GM19395 (cell line): Measurements from ENCODE around the gene TAF1C.
A peak's percentile ranks its signal among the peaks of the same experiment; 100 is the strongest.

Experiments
- ATAC-seq: cut with Tn5 transposase; IDR thresholded peaks from one replicate; pipeline ENCODE4 v1.9.1; 2021; ENCODE audit warnings: mild to moderate bottlenecking, moderate library complexity; ENCODE audit not compliant: unreplicated experiment

Gene TAF1C

DNA sequence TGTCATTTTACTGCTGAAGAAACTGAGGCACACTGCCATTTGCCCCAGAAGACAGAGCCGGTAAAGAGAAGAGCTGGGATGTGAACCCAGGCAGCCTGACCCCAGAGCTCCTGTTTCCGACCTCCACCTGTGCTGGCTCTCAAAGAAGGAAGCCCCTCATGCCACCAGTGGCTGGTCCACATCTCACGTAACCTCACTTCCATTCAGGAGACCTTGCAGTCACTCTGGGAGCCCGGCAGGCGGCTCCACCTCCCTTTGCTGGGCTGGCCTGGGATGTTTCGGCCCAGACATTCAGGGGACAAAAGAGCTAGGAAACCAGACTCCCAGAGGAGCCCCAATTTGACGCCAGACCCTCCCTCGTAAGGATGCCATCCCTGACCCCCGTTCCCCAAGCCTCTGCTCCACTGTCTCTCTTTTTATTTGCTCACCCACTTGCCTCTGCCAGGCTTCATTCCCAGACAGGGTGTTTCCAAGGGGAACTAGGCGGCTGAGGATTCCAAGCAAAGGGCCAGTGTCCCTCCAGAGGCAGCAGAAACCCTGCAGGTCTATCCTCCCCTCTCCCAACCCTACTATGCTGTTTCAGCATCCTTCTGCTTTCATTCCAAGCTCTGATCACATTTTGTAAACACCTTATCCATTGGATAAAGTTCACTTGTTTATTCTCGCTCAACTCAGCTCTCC lies 2.8 kb downstream of the TAF1C start:
- ATAC-seq, result no peak

DNA sequence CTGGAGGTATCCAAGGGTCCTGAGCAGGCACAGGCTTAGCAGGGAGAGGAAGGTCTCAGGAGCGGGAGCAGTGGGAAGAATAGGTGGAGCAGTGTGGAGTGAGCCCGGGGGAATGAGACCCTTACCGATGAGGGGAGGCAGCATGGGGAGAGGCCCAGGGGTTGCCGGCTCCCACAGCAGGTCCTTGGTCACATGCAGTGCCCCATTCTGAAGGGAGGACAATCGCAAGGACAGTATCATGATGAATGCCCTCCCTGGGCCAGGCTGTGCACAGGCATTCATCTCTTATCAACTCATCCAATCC lies 3.3 kb downstream of the TAF1C start:
- ATAC-seq, result no peak

DNA sequence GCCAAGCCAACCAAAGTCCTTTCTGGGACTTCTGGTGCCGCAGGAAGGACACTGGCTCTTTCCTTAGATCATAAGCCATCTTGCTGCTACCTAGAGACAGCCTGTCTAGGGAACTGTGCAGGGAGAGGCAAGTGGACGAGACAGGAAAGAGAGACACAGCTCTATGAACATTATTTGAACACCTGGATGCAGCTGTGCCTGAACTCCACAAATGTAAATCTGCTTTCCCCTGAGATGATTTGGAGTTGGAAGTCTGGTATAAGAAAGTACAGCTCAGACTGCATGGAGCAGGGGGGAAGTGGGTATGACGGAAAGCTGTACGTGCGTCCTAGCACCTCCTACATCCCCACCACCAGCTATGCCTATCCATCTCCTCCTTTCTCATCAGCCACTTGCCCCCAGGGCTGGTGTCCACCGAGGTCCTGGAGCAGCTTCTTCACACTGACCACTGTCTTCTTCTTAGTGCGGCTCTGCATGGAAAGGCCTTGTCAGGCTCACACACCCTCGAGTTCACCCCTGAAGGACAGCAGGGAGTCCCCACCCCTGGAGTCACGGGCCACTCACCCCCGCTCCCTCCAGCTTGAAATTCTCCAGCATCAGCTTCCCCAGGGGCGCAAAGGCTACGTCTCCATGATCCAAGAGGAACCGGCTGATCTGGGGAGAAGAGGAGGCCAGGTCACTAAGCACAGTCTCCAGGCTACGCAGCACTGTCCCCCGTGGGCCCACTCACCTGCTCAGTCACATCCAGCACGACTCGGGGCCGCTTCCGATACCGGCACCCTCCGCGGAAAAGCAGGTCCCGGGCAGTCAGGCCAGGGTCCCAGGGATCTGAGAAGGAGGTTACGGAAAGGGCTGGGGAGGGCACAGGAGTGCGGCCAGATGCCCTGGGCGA lies 3.9 kb downstream of the TAF1C start:
- no peak for ATAC-seq

DNA sequence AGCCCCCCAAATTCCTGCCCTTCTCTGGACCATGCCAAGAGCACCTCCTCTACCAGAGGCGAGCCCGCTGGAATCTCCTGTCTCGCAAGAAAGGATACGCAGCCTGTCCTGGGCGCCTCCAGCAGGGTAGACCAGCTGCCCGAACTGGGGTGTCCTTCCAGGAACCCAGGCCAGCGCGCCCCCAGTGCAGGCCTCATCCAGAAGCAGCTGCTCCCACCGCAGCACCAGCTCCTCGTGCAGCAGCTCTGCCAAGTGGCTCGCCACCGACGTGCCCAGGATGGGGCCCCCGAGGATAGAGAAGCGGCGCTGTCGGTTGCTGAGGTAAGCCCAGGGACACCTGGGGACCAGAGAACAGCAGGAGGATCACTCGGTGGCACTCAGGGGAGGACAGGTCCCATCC lies 4.8 kb downstream of the TAF1C start:
- no peak for ATAC-seq

DNA sequence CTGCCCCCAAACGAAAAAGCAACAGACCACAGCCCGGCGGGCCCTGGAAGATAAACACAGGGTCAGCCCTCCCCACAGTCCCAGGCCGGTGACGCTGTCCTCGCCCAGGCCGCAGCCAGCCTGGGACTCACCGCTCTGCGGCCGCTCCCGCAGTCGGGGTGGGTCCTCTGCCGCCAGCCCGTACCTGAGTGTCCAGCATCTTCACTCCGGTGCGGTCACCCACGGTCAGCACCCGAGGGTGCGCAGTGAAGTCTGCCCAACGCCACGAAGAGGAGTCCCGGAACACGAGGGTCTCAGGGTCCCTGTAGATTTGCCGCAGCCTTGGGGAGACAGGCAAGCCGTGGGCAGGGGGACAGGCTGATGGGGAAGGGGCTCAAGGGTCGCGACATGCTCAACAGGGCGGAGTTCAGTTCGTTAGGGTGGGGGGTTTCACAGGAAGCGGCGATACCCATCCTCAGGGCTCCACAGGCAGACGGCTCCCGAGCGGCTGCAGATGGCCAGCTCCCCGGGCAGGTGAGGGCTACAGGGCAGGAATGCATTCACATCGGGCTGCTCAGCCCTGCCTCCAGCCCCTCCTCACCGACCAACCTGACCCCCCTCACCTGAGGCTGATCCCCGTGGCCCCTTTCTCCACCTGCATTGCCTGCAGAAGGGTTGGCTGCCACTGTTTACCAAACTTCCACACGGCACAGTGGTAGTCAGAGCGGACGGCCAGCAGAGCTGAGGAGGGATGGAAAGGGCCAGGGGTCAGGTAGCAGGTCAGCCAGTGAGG lies 5.5 kb downstream of the TAF1C start:
- ATAC-seq, result no peak

DNA sequence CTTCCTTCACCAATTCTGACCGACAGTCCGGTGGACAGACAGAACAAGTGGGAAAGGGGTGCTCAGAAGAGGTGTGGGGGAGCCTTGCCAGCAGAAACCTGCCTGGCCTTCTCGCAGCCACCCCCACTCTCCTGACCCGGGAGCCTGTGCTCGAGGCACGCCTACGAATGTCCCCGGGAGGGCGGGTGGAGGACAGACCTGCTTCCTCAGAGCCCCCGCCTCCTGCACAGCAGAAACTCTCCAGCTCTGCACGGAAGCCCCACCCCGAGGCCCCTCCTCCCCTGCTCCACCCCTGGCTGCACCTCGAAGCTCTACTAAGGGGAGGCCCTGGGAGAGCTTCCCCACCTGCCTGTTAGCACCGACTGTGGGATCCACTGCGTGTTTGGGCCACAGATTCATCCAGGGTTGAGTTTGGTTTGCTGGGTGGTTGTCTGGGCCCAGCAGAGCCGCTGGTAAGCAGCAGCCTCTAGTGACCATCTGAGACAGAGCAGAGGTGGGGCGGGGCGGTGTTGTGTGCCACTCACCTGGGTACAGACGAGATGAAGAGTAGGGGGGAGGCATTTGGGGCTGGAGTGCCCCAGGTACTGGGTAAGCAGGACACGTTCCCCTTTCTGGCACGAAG lies 6.2 kb downstream of the TAF1C start:
- ATAC-seq, result no peak

DNA sequence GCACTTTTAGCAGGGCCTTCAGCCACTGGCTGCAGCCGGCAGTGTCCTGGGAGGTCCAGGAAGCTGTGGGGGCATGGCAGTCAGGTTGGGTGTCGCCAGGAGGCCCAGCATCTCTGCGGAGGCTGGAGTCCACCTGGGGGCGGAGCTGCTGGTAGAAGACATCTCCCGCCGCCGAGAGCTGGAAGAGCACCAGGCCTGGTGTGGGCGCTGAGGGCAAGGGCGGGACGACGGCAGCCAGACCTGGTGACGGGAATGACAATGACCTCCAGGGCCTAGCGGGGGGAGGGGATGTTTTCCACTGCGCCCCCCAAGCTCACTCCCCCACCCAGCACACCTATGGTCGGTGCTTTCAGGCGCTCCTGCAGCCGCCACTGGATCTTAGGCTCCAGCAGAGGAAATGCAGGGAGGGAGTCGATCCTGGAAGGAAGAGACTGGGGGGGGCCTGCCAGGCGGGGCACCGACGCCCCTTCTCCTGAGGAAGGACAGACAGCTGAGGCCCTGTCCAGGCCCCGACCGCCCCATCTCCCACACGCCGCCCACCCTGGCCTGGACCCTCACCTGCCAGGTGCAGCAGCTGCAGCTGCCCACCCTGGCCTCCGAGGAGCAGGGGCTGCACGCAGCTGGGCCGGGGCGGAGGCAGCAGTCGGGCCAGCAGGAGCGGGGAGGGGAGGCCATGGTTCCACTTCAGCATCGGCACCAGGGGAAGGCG lies 7.1 kb downstream of the TAF1C start:
- ATAC-seq, result no peak

DNA sequence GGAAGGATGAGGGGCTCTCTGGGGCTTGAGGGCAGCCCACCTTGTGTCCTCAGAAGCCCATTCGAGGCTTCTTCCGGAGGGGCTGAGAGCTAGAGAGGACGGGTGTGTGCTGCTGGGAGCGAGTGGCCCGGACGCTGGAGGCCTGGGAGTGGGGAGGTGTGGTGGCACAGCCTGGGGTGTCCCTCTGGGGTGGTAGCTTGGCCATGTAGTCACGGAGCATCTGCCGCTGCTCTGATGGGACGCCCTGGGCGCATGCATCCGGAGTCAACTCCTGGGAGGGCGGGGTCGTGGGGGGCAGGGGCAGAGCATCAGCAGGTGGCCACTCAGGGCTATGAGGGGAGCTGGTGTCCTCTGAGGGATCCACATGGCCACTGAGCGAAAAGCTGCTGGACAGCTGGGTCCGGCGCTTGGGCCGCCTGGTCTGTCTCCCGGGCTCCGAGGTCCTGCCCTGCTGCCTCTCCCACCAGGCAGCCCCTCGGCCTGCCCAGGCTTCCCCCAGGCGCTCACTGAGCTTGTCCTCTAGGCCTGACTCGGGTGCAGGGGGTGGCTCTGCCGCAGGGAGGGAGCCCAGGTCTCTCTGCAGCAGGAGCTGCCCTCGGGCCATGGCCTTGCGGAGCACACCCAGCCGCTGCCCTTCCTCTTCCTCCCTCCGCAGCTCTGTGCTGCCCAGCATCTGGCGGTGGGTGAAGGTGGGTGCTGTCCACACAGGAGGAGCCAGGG lies 7.8 kb downstream of the TAF1C start:
- no peak for ATAC-seq

DNA sequence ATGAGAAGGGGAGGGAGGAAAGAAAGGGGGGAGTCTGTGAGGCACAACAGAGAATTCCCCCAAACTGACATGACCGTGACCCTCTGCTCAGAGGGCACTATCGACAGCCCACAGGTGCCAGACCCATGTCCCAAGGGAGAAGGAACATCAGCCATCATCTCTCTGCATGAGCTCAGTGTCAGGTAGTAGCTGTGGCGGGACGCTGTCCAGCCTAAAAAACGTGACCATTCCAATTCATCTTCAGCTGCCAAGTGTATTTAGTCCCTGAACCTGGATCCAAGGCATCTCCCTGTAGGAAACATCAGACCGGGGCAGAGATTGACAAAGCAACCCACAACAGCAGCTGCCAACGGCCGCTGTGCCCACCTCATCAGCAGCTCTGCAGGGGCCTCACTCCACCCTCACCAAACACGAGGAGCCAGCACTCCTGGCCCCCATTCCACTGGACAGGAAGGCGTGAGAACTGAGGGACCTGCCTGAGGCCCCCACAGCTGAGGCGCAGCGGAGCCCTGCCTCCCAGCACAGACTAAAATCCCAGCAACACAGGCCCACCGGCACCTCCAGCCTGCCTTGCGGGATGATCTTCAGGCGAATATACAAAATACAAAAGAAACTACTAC lies 8.6 kb downstream of the TAF1C start:
- no peak for ATAC-seq

DNA sequence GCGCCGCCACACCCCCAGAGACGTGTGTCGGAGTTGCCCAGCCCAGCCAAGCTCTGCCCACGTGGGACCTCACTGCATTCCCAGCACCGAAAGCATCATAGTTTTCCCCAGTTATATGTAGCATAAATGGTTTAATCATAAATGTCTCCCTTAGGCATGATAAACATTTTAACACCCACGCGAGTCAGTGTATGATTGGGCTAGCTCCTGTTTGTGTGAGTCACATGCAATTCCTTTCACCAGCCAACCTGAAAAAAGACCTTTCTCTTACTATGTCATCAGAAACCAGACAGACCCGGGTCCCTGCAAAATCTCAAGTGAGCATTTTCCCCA lies 9.2 kb downstream of the TAF1C start:
- no peak for ATAC-seq

DNA sequence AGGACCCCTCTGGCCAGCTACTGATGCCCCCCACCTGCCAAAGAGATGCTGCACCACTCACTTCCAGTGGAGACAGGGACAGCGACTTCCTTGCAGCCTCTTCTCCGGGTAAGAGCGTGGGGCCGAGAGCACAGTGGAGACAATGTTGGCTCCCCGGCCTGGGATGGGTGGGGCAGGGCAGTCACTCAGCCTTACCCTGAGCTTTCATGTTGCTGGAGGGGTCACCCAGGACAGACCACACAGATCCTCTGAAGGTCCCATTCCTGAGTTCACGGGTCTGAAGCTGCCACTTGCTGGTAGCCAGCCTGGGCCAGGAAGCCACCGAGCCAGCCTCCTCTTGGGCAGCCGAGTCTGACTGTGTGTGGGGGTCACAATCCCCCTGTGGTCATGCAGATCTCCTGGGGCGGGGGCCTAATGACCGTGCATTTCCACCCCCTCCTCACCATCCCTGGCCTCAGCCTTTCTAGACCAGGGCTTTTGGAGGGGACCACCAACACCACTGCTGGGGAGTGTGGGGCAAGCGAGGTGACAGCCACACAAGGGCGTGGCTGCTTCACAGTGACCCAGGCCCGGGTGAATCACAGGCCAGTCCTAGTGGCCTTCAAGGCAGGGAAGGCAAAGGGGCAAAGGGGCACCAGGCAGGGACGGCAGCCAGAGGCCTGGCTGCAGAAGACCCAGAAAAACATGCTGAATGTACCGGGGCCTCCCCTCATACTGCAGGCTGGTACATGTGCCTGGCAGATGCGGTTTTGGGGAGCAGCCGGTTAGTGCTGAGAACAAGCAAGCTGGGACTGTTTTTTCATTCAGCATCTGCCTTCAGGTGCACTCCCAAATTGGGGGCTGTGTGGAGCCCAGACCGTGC lies 10.4 kb downstream of the TAF1C start:
- no peak for ATAC-seq

DNA sequence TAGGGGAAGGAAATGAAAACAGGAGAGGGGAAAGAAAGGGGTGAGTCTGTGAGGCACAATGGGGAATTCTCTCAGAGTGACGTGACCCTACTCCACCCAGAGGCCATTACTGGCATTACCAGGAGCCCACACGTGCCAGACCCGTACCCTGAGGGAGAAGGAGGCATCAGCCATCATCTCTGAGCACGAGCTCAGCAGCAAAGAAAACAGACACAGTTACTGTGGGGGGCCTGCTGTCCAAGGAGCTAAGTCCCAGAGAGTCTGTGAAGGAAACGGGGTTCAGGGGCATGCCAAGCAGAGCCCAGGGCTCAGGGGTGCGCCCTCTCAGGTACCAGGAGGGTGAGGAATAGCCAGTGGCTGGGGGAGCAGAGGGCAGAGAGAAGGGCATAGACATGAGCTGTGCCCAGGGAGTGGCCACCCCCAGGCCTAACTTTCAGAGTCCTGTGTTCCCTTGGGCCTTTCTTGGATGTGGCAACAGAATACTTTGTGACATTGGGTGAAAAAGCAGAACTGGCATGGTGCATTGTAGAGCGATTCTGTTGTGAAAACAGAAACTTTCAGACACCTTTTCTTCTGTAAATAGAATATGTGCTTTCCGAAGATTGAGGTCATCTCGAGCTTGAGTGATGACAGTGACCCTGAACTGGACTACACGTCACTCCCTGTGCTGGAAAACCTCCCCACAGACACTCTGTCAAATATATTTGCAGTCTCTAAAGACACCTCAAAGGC lies 11.3 kb downstream of the TAF1C start:
- ATAC-seq, result peak; percentile 74

DNA sequence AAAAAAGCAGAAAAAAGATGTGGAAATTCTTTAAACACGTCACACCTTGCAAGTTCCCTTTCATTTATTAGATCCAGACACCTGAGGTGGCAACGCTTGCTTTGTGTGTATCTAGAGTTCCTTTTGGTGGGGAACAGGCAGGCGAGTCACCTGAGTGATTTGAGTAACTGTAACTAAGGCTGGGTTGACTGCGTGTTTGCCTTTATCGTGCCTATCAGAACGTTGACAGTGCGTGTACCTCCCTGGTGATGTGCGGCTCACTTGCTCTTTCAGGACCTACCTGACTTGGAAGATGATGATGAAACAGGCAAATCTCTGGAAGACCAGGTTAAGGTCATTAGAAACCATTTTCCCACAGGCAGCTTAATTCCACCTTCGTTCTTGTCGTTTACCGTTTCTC lies 12.5 kb downstream of the TAF1C start:
- no peak for ATAC-seq

DNA sequence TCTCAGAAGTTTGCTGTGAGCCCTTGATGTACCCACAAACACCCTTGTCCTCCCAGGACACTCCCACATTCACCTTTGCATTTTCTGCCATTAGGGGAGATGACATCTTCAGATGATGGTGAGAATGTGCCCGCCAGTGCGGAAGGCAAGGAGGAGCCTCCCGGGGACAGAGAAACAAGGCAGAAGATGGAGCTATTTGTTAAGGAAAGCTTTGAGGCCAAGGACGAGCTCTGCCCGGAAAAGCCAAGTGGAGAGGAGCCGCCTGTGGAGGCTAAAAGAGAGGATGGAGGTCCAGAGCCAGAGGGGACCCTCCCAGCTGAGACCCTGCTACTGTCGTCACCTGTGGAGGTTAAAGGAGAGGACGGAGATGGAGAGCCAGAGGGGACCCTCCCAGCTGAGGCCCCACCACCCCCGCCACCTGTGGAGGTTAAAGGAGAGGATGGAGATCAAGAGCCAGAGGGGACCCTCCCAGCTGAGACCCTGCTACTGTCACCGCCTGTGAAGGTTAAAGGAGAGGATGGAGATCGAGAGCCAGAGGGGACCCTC lies 17.0 kb downstream of the TAF1C start:
- ATAC-seq, result no peak

DNA sequence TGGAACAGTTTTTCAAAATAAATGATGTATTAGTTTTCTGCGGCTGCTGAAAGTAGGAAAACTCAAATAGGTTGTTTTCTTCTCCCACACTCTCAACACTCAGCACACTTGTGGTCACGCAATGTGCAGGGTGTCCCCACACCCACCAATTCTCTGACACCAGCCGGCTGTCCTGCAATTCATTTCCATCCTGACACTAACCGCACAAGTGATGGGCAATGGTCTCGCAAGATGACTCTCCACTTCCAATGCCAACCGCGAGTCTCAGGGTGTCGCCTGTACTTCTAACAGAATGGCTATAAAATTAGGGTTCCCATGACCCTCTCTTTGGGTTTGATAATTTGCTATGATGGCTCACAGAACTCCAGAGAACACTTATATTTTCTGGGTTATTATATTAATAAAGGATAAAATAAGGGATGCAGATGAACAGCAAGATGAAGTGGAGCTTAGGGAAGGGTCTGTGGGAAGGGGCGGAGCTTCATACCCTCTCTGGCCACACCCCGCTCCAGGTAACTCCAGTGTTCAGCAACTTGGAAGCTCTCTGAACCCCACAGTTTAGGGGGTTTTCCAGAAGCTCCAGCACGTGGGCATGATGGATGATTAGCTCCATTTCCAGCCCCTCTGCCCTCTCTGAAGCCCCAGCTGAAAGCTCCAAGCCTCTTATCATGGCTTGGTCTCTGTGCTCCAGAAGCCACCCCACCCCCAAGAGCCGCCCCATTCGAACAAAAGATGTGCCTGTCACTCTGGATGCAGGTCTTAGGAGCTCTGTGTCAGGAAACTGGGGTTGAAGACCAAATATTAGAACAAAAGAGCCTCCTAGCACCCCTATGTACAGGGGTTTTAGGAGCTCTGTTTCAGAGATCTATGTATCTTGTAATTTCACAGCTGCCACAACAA lies 19.8 kb downstream of the TAF1C start:
- no peak for ATAC-seq

DNA sequence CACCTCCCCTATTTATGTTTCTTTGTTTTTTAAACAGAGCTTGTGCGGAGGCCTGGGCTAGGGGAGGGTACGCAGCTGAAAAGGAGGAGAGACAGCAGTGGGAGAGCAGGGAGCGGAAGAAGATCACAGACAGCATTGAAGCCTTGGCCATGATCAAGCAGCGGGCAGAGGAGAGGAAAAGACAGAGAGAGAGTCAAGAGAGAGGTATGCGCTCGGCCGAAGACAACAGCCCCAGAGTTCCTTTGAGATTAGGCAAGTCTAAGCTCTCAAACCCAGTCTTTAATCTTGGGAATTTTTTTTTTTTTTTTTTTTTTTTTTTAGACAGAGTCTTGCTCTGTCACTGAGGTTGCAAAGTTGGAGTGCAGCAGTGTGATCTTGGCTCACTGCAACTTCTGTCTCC lies 21.1 kb downstream of the TAF1C start:
- ATAC-seq, result no peak

DNA sequence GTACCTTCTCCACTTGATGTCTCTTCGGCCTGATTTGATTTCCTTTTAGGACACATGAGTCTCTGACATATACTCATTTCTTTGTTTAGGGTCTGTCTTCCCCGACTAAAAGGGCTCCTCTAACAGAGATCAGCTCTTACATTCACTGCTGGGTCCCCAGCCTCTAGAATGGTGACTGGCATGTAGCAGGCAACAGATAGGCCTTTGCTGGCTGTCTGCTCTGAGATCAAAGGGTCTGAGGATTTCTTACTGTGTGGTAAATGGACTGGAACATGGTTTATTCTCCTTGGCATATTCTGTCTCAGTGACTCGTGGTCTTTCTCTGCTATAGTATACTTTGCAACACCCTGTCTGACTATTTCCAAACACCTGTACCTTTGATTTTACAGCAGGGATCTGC lies 25.1 kb downstream of the TAF1C start:
- no peak for ATAC-seq
